Stimulated activated CD4-positive, alpha-beta T cell treated with anti-CD3 and anti-CD28 coated beads, Interleukin-4, amount 100 ng/mL, for 1 hour (primary cell): ENCODE data around the gene PXK.
"Not testable (repeated sequence)": the region's sequence is repeated elsewhere in the genome, so short reads cannot be mapped to it uniquely, and the experiment has no call there.

ENCODE experiments used
- DNase-seq: peaks from one replicate; pipeline ENCODE4 v3.0.0-alpha.2; 2020

The PXK gene

DNA sequence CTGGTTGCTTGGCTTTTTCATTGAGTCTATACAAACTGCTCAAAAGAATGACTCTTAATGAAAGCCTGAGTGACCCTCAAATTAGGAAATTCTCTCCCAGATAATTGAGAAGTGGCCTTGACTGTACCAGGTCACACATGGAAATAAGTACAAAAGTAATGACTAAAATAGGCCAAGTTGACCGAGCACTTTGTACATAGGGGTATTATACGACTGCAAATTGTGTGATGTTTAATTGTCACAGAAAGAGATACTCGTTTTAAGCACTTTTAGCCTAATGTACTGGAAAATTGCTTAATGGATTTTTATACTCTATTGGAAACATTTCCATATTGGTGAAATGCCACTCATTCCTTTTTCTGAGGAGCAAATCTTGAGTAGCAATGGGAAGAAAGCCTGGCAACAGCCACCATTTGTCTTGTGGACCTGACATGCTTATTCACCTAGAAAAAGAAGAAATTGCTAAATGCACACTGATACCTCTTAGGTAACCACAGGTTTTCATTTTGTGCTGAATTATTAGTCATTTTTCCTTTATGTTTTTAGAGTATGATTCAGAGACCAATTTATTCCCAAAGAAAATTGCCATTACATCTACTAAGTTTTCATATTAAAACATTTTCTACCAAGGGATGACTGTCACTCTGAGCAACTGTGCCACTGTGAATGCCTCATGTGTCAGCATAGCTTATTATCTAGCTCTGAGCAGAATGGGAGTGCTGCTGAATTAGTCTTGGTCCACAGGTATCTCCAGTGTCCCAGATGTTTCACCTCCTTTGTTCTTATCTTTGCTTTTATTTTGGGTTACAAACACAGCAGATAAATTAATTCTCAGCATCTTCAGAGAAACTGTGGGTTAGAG, 8.9 kb upstream of the PXK start:
- DNase-seq: no peak

DNA sequence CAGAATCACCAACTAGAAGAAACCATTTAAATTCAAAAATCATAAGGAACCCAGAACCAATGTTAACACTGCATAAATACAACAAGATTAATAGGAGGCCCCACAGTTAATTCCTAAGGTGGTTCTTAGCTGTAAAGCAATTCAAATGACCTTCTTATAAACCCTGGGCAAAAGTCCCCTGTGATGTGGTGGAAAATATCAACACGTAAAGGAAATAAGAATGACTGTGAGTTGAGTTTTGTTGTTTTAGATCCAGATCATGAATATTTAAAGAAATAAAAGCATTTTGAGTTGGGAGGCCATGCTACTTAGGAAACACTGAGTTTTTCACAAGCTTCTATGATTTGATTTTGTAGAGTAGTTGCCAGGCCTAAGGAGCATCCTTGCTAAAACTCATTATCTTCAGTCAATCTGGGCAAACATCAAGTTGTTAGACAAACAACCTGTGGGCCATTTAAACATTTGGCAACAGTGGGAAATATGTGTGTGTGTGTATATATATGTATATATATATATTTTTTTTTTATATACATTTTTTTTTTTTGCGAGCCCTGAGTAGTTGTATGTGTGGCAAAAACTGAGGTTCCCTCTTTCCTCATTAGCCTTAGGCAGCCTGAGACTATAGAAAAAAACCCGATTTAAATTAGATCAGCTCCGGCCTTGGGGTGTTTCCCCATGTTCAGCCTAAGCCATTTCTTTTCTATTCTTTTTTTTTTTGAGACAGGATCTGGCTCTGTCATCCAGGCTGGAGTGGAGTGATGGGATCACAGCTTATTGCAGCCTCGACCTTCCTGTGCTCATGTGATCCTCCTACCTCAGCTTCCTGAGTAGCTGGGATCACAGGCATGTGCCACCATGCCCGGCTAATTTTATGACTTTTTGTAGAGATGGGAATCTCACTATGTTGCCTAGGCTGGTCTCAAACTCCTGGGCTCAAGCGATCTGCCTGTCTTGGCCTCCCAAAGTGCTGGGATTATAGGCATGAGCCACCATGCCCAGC, 8.0 kb upstream of the PXK start:
- no peak for DNase-seq

DNA sequence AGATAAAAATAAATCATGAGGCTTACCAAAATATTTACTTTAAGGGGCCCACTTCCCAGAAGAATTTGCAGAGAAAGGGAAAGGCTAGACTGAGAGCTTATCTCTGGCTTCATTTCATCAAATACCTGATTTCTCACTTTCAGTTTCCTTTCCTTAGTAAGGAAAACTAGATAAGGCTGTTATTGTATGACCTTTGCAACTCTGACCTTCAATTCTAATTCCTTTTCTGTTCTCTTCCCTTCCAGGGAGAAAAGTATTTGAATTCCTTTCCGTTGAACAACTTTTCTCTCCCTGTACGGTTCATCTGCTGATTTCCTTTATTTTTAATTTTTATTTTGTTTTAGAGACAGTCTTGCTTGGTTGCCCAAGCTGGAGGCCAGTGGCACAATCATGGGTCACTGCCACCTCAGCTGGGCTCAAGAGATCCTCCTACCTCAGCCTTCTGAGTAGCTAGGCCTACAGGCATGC, 7.1 kb upstream of the PXK start:
- no peak for DNase-seq

GRCh38 chr3:58326267-58326900, 6.3 kb upstream of the PXK start:
- no peak for DNase-seq

- no peak for DNase-seq
Measured at GRCh38 chr3:58329150-58329921, 3.4 kb upstream of the PXK start.

DNA sequence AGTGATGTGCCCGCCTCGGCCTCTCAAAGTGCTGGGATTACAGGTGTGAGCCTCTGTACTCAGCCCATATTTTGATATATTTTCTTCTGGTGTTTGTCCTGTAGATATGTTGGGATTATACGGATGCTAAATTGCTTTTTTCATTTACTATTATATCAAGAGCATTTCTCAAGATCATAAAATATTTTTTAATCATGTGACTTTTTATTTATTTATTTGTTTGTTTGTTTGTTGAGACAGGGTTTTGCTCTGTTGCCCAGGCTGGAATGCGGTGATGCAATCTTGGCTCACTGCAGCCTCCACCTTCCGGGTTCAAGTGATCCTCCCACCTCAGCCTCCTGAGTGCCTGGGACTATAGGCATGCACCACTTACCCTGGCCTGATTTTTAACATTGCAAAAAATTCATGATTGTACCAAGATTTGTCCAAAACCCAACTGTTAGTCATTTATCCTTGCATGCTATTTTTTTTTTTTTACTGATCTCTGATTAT, 2.7 kb upstream of the PXK start:
- no peak for DNase-seq

- no peak for DNase-seq
Measured at GRCh38 chr3:58331593-58332152, 1.0 kb upstream of the PXK start.

DNA sequence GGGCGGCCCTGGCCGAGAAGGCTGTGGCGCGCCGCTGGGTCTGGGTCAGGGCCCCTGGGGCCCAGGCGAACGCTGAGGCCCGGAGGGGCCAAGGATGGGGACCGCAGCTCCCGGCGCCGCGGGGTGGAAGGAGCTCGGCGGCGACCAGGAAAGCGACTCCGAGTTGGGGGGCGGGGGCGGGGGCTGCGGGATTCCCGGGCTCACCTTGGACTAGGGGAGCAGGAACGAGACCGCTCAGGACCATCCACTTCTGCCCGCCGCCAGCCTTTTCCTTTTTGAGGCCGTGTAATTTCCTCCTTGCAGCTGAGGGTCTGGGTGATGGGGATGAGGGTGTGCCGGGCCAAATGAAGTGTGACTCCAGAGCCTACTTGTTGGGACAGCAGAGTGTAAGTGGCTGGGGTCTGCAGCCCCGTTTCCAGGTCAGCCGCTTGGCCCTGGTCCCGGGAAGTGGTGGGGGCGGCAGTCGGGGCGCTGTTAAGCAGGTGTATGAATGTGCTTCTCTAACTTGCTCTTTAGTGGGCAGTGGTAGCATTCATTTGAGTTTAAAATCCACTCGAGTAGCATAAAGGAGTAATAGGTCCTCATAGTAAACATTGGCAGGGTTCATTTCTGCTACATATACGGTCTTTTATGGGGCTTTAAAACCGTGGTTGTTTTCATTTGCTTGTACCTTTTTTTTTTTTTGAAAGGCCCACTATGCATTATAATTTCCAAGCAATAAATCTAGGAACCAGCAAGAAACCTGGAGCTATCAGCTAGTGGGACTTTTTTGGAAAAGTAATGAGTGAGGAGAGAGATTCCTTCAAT, 717 bp downstream of the PXK start:
- peak; percentile 27 for DNase-seq

- DNase-seq: no peak
Measured at GRCh38 chr3:58334013-58334321, 1.3 kb downstream of the PXK start.

- no peak for DNase-seq
Measured at GRCh38 chr3:58334506-58334884, 1.8 kb downstream of the PXK start.

- DNase-seq: no peak
Measured at GRCh38 chr3:58335652-58335947, 2.9 kb downstream of the PXK start.

DNA sequence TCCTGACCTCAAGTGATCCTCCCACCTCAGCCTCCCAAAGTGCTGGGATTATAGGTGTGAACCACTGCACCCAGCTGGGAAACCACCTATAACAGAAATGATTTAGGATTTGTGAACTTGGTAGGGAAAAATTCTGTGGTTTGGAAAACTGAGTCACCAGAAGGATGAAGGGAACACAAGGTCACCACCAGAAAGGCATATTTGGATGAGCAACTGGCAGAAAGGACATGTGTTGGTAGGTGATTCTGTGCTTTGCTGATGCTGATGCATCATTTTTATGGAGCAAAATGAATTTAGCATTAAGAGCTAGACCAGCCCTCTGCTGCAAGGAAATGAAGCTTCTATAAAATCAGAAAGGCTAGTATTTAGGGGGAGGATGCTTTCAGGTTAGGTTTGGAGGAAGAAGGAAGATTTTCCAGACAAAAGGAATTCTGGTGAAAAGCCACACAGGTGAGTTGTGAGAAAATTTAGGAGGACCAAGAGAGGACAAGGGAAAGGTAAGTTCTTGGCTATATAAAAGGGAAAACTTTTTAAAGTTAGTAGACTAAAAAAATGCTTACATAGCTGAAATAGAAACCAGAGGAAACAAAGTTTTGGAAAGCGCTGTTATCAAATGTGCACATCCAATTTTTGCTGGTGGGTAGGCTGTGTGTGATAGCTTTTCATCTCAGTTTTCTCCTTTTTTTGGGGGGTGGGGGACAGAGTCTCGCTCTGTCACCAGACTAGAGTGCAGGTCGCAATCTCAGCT, 3.6 kb downstream of the PXK start:
- no peak for DNase-seq

- DNase-seq: no peak
Measured at GRCh38 chr3:58337190-58337589, 4.5 kb downstream of the PXK start.

DNA sequence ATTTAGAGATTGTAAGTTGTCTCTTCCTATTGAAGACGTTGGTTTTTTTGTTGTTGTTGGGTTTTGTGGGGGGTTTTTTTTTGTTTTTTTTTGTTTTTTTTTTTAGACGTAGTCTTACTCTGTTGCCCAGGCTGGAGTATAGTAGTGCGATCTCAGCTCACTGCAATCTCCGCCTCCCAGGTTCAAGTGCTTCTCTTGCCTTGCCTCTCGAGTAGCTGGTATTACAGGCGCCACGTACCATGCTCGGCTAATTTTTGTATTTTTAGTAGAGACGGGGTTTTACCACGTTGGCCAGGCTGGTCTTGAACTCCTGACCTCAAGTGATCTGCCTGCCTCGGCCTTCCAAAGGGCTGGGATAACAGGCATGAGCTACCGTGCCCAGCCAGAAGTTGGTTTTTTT, 6.5 kb downstream of the PXK start:
- DNase-seq: not testable (repeated sequence)

- no peak for DNase-seq
Measured at GRCh38 chr3:58340594-58341244, 8.0 kb downstream of the PXK start.

GRCh38 chr3:58341376-58341775, 8.7 kb downstream of the PXK start:
- DNase-seq: no peak

- no peak for DNase-seq
Measured at GRCh38 chr3:58342676-58343075, 10.0 kb downstream of the PXK start.

DNA sequence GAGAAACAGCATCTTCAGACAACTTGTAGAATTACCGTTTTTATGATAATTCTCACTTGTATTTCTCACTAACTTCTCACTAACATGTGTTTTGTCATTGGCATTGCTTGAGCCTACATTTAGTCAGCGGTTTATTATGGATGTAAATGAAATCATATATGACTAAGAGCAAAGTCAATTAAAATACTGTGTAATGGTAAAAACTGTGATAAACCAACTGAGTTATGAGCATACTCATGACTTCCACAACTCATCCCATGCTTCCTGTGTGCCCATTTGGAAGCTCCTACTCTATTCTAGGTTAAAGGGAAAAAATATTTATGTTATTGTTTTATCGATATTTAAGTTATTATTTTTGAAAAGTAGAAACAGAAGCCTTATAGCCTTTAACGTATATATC, 12.8 kb downstream of the PXK start:
- DNase-seq: no peak

DNA sequence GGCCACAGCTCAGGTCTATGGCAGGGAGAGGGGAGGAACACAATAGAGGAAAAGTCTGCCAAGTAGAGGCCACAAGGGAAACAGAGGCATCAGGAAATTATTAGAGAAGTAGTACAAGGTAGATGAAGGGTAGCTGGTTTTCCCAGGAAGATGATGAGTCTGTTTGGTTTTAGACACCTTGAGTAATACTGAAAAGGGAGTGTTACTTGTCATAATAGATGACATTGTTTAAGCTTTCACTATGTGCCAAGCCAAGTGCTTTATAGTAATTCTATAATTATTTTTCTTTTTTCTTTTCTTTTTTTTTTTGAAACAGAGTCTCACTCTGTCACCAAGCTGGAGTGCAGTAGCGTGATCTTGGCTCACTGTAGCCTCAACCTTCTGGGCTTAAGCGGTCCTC, 13.7 kb downstream of the PXK start:
- no peak for DNase-seq

GRCh38 chr3:58347984-58348383, 15.3 kb downstream of the PXK start:
- DNase-seq: no peak
